SU-DHL-6 (cell line): ENCODE data around the gene RNF144A.

ENCODE experiments used
- H2AFZ ChIP-seq: fragments of 200-600 bp; sonication (generic); 2 replicates; pipeline ENCODE4 v1.6.1; 2014; ENCODE audit warnings: low read depth, mild to moderate bottlenecking, moderate library complexity, mixed read lengths, antibody characterized with exemption, low read length; ENCODE audit not compliant: severe bottlenecking
- H3F3A ChIP-seq: fragments of 200-600 bp; shearing (Covaris generic); 2 replicates; pipeline ENCODE4 v1.6.0; 2016; ENCODE audit warnings: antibody characterized with exemption, mild to moderate bottlenecking; ENCODE audit not compliant: insufficient read depth
- H3K27ac ChIP-seq: fragments of 200-600 bp; sonication (generic); 2 replicates; pipeline ENCODE4 v1.5.1; 2016; ENCODE audit warnings: low read depth, mild to moderate bottlenecking, low read length, moderate library complexity, mixed read lengths
- H3K27me3 ChIP-seq: fragments of 200-600 bp; sonication (generic), shearing (Covaris generic); 2 replicates; pipeline ENCODE4 v1.6.0; 2014; ENCODE audit warnings: mild to moderate bottlenecking, low read length
- H3K36me3 ChIP-seq: fragments of 200-600 bp; sonication (generic); 2 replicates; pipeline ENCODE4 v1.6.1; 2014; ENCODE audit warnings: mild to moderate bottlenecking, low read length, mixed read lengths
- H3K4me2 ChIP-seq: fragments of 300-600, 200-600 bp; shearing (Covaris generic), sonication (generic); 2 replicates; pipeline ENCODE4 v1.6.0; 2014; ENCODE audit warnings: low read length, low read depth, mild to moderate bottlenecking; ENCODE audit not compliant: poor library complexity, severe bottlenecking
- H3K4me3 ChIP-seq: fragments of 200-600 bp; sonication (generic); 2 replicates; pipeline ENCODE4 v1.5.1; 2014; ENCODE audit warnings: antibody characterized with exemption, low read length, mild to moderate bottlenecking, mixed read lengths; ENCODE audit not compliant: insufficient read depth, poor library complexity, severe bottlenecking
- H3K79me2 ChIP-seq: fragments of 200-600 bp; sonication (generic); 2 replicates; pipeline ENCODE4 v1.6.1; 2014; ENCODE audit warnings: mild to moderate bottlenecking, low read length, moderate library complexity; ENCODE audit not compliant: insufficient read depth
- H3K9ac ChIP-seq: fragments of 200-600 bp; sonication (generic); 2 replicates; pipeline ENCODE4 v1.7.0; 2014; ENCODE audit warnings: mild to moderate bottlenecking, low read length
- H3K9me2 ChIP-seq: fragments of 200-600 bp; sonication (generic); replicated peaks from 2 replicates; pipeline ENCODE4 v1.6.1; 2014; ENCODE audit warnings: low read length; ENCODE audit not compliant: insufficient read depth
- H3K9me3 ChIP-seq: fragments of 200-600 bp; sonication (generic); 2 replicates; pipeline ENCODE4 v1.6.1; 2014; ENCODE audit warnings: low read length, mixed read lengths; ENCODE audit not compliant: insufficient read depth
- H4K20me1 ChIP-seq: fragments of 200-600 bp; sonication (generic); 2 replicates; pipeline ENCODE4 v1.6.1; 2014; ENCODE audit warnings: low read depth, mild to moderate bottlenecking, antibody characterized with exemption, low read length, moderate library complexity, mixed read lengths
- CTCF ChIP-seq: fragments of 200-600 bp; sonication (generic); IDR thresholded peaks from one replicate; pipeline ENCODE4 v1.5.1; 2017; ENCODE audit warnings: antibody characterized with exemption, mild to moderate bottlenecking, low read length, moderate library complexity; ENCODE audit not compliant: insufficient read depth, poor library complexity, severe bottlenecking
- EZH2phosphoT487 ChIP-seq: fragments of 200-600 bp; sonication (generic), shearing (Covaris generic); conservative IDR thresholded peaks from 2 replicates; pipeline ENCODE4 v1.6.1; 2018; ENCODE audit warnings: mild to moderate bottlenecking, antibody characterized with exemption, low read length, moderate library complexity, mixed read lengths

Gene RNF144A

DNA sequence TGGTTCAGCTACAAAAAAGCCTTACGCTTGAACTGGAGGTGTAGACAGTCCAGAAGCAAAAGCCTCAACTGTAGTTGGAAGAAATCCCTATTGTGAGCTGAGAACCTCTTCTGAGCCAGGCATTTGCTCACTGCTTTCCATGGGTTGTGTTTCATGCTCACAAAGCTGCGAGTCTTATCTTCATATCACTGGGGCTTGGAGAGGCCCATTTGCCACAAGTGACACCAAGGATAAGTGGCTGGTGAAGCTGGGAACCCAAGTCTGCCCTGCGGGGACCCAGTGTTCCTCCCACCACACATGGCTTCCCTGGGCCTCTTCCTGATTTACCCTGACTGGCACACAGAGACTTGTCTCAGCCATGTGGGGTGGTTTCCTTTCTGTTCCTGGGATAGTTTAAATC lies 130.4 kb downstream of the RNF144A start:
- no peak overlapping the region for H3K9ac ChIP-seq
- H3K27me3 ChIP-seq = no peaks in the 10 kb centered on the region
- H3K4me2 ChIP-seq = no peak overlapping the region
- no peaks in the 10 kb centered on the region for H4K20me1 ChIP-seq
- no peak overlapping the region for H3K4me3 ChIP-seq
- H3K9me3 ChIP-seq = no peaks in the 10 kb centered on the region
- H3F3A ChIP-seq = peaks cover 9% of the 10 kb centered on the region
- no peak overlapping the region for H2AFZ ChIP-seq
- TF ChIP-seq CTCF (no peak), EZH2phosphoT487 (no peak)
- H3K27ac ChIP-seq = no peak overlapping the region
- H3K79me2 ChIP-seq = no peaks in the 10 kb centered on the region
- no peaks in the 10 kb centered on the region for H3K9me2 ChIP-seq
- no peaks in the 10 kb centered on the region for H3K36me3 ChIP-seq

GRCh38 chr2:7048762-7049294 lies 131.6 kb downstream of the RNF144A start:
- H3K79me2 ChIP-seq = no peaks in the 10 kb centered on the region

GRCh38 chr2:7052404-7052803 lies 135.2 kb downstream of the RNF144A start:
- H3K9me3 ChIP-seq = no peaks in the 10 kb centered on the region
- H3K79me2 ChIP-seq = no peaks in the 10 kb centered on the region
- H3K27ac ChIP-seq = peak overlapping the region; percentile 98
- no peaks in the 10 kb centered on the region for H3K36me3 ChIP-seq
- H3K9ac ChIP-seq = peak overlapping the region; percentile 54
- peak overlapping the region; percentile 30 for H3K4me3 ChIP-seq
- no peaks in the 10 kb centered on the region for H4K20me1 ChIP-seq
- H2AFZ ChIP-seq = peak overlapping the region; percentile 70
- H3K9me2 ChIP-seq = no peaks in the 10 kb centered on the region
- TF ChIP-seq CTCF (no peak), EZH2phosphoT487 (no peak)
- peak overlapping the region; percentile 71 for H3K4me2 ChIP-seq
- peaks cover 29% of the 10 kb centered on the region for H3F3A ChIP-seq
- no peaks in the 10 kb centered on the region for H3K27me3 ChIP-seq

More at GRCh38 chr2:7048762-7049294, 131.6 kb downstream of the RNF144A start:
- Histone ChIP-seq H4K20me1 (no peaks in the 10 kb centered on the region), H3K4me2 (no peak overlapping the region), H3K9me3 (no peaks in the 10 kb centered on the region), H3K36me3 (no peaks in the 10 kb centered on the region), H3K4me3 (no peak overlapping the region), H3K27ac (no peak overlapping the region), H3K9ac (no peak overlapping the region), H3K27me3 (no peaks in the 10 kb centered on the region), H2AFZ (no peak overlapping the region), H3K9me2 (no peaks in the 10 kb centered on the region), H3F3A (peaks cover 21% of the 10 kb centered on the region)
- no peak for TF ChIP-seq CTCF
- TF ChIP-seq EZH2phosphoT487 = no peak
